ENCODE measurements around the gene PCDHGA1.

GRCh38 chr5:141483902-141484301 is 153.6 kb downstream of the PCDHGA1 start:
- no peak for TF ChIP-seq POLR2A (IDR thresholded peaks at IDR 0.05; ENCODE audit: low read length)
- no peak for TF ChIP-seq GATA1 (IDR thresholded peaks at IDR 0.05; ENCODE audit: low read depth, low read length)
